ENCODE measurements around the gene SH3TC1.

DNA sequence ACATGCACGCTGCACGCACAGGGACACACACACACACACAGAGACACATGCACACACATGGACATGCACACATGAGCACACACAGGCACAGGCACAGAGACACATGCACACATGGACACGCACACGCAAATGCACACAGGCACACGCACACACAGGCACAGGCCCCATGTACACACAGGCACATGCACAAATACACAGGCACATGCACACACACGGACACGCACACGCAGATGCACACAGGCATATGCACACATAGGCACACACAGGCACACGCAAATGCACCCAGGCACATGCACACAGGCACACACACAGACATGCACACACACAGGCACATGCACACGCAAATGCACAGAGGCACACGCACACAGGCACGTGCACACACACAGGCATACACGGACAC, 40.1 kb downstream of the SH3TC1 start:
- TF ChIP-seq, protein P1, sequence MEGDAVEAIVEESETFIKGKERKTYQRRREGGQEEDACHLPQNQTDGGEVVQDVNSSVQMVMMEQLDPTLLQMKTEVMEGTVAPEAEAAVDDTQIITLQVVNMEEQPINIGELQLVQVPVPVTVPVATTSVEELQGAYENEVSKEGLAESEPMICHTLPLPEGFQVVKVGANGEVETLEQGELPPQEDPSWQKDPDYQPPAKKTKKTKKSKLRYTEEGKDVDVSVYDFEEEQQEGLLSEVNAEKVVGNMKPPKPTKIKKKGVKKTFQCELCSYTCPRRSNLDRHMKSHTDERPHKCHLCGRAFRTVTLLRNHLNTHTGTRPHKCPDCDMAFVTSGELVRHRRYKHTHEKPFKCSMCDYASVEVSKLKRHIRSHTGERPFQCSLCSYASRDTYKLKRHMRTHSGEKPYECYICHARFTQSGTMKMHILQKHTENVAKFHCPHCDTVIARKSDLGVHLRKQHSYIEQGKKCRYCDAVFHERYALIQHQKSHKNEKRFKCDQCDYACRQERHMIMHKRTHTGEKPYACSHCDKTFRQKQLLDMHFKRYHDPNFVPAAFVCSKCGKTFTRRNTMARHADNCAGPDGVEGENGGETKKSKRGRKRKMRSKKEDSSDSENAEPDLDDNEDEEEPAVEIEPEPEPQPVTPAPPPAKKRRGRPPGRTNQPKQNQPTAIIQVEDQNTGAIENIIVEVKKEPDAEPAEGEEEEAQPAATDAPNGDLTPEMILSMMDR (IDR thresholded peaks at IDR 0.05; ENCODE audit: insufficient read depth, low read depth, low read length), result no peak
- TF ChIP-seq EZH2 (IDR thresholded peaks at IDR 0.05; ENCODE audit: insufficient read depth, low read length), result no peak
